K562 (cell line): ENCODE data around the gene IRF2. TPM values are rescaled to one million over a fixed set of nuclear protein-coding genes. Genes with fewer than 3 reads are reported as not detected.

Experiments
- ATAC-seq: fragments of 200-7000 bp; cut with Tn5 transposase; 3 replicates; pipeline ENCODE4 v1.9.1; 2020; ENCODE audit warnings: moderate library complexity
- BruUV-seq: library from RNA; stranded (reverse); fragments of 400-500 nt; replicated peaks from 2 replicates; lab custom pipeline; 2021; lab: Mats Ljungman, UMichigan
- CTCF ChIA-PET: fragments of 300-600 bp; formaldehyde crosslinking; extraction: SDS; loops from one replicate; lab custom pipeline; 2021; ENCODE audit warnings: low intra/inter-chr PET ratio; lab: Yijun Ruan, JAX
- POLR2A ChIA-PET: fragments of 300-600, 350-650 bp; sonication (Branson Sonifier 250); formaldehyde crosslinking; extraction: SDS; loops from one replicate; lab custom pipeline; 2021; ENCODE audit warnings: antibody characterized with exemption, inconsistent platforms; lab: Yijun Ruan, JAX
- DNase-seq, 4 experiments: peaks; one replicate each; pipeline versions ENCODE4 v3.0.0 to v3.0.0-alpha.2; 2011 to 2018; ENCODE audit warnings: low spot score in 3 of 4, mixed read lengths in 3 of 4; ENCODE audit errors: extremely low read depth in 1 of 4
- FAIRE-seq: peaks from 2 replicates; lab custom pipeline; 2011; peaks lifted over from hg19 to GRCh38; lab: Jason Lieb, UNC
- H2AFZ ChIP-seq: 2 replicates; pipeline ENCODE4 v1.6.0; 2011; ENCODE audit warnings: low read depth, low read length, control low read depth, inconsistent platforms
- H3K27ac ChIP-seq: fragments of 200-600 bp; 3 replicates; pipeline ENCODE4 v1.8.0; 2011; ENCODE audit warnings: low read depth, mild to moderate bottlenecking, control low read depth, inconsistent platforms, low read length, moderate library complexity, mixed read lengths; ENCODE audit errors: extremely low read depth
- H3K27me3 ChIP-seq, 2 experiments: fragments of 300-600 bp in 1 of 2; 2 replicates in 1 of 2; 3 replicates in 1 of 2; pipeline versions ENCODE4 v1.6.0 to v1.8.0; 2011; ENCODE audit warnings: inconsistent platforms in 2 of 2, low read length in 2 of 2, mild to moderate bottlenecking in 1 of 2, mixed read lengths in 1 of 2, moderate library complexity in 1 of 2; ENCODE audit not compliant: control insufficient read depth in 2 of 2, insufficient read depth in 2 of 2
- H3K36me3 ChIP-seq: fragments of 300-600 bp; 3 replicates; pipeline ENCODE4 v1.8.0; 2011; ENCODE audit warnings: mild to moderate bottlenecking, low read length, inconsistent platforms; ENCODE audit not compliant: control insufficient read depth, insufficient read depth
- H3K4me1 ChIP-seq, 2 experiments: fragments of 200-600 bp in 1 of 2; replicated peaks in 1 of 2; 2 replicates in 1 of 2; 3 replicates in 1 of 2; pipeline versions ENCODE4 v1.5.1 to v1.8.0; 2011; ENCODE audit warnings: inconsistent platforms in 2 of 2, low read length in 2 of 2, mild to moderate bottlenecking in 1 of 2, mixed read lengths in 1 of 2, moderate library complexity in 1 of 2; ENCODE audit not compliant: control insufficient read depth in 2 of 2, insufficient read depth in 2 of 2
- H3K4me2 ChIP-seq: 2 replicates; pipeline ENCODE4 v1.6.1; 2011; ENCODE audit warnings: low read length, control low read depth, inconsistent platforms, mixed read lengths; ENCODE audit not compliant: insufficient read depth
- H3K4me3 ChIP-seq: fragments of 200-600 bp; sonication (generic), shearing (Covaris generic); 2 replicates; pipeline ENCODE4 v1.5.1; 2016; ENCODE audit warnings: control low read depth, inconsistent platforms
- H3K79me2 ChIP-seq: fragments of 200-600 bp; 3 replicates; pipeline ENCODE4 v1.8.0; 2011; ENCODE audit warnings: low read length, inconsistent platforms; ENCODE audit not compliant: control insufficient read depth, insufficient read depth
- H3K9ac ChIP-seq, 2 experiments: 2 replicates each; pipeline versions ENCODE4 v1.6.0 to v1.6.1; 2011; ENCODE audit warnings: low read depth in 2 of 2, low read length in 2 of 2, control low read depth in 1 of 2, inconsistent platforms in 1 of 2, mild to moderate bottlenecking in 1 of 2, mixed read lengths in 1 of 2; ENCODE audit not compliant: insufficient read depth in 1 of 2
- H3K9me1 ChIP-seq: one replicate; pipeline ENCODE4 v1.6.0; 2011; ENCODE audit warnings: inconsistent platforms, mild to moderate bottlenecking, low read length, moderate library complexity; ENCODE audit not compliant: control insufficient read depth, insufficient read depth
- H3K9me3 ChIP-seq: replicated peaks from 2 replicates; pipeline ENCODE4 v1.5.1; 2011; ENCODE audit warnings: low read depth, low read length, inconsistent platforms; ENCODE audit not compliant: control insufficient read depth, insufficient read depth
- H4K20me1 ChIP-seq: replicated peaks from 2 replicates; pipeline ENCODE4 v1.6.1; 2011; ENCODE audit warnings: low read length, inconsistent platforms, mixed read lengths; ENCODE audit not compliant: control insufficient read depth, insufficient read depth
- BRD9 ChIP-seq: fragments of 450-650 bp; IDR thresholded peaks from 2 replicates; pipeline ENCODE4 v1.6.1; 2018; ENCODE audit warnings: low read depth; ENCODE audit not compliant: partially characterized antibody
- CREBBP ChIP-seq: IDR thresholded peaks from one replicate; pipeline ENCODE4 v1.6.1; 2012; ENCODE audit warnings: low read depth, mild to moderate bottlenecking, control low read depth, inconsistent platforms, low read length
- HLTF ChIP-seq: fragments of 450-650 bp; IDR thresholded peaks from 2 replicates; pipeline ENCODE4 v1.6.1; 2016
- PHF21A ChIP-seq: fragments of 450-650 bp; IDR thresholded peaks from 2 replicates; pipeline ENCODE4 v1.6.1; 2017; ENCODE audit warnings: low read depth, borderline replicate concordance
- RB1 ChIP-seq: fragments of 450-650 bp; IDR thresholded peaks from 2 replicates; pipeline ENCODE4 v1.6.1; 2017; ENCODE audit warnings: low read depth, mild to moderate bottlenecking
- SP1 ChIP-seq: sonication (generic); formaldehyde crosslinking; IDR thresholded peaks from 2 replicates; pipeline ENCODE4 v1.8.1; 2022; ENCODE audit warnings: mild to moderate bottlenecking, missing genetic modification reagents
- SUPT5H ChIP-seq: fragments of 450-650 bp; IDR thresholded peaks from 2 replicates; pipeline ENCODE4 v1.6.1; 2016
- TRIM24 ChIP-seq, 2 experiments: fragments of 450-650 bp; IDR thresholded peaks; 2 replicates each; pipeline ENCODE4 v1.6.1; 2016
- WGBS: fragments of 100-300 bp; shearing (Covaris generic); methylation state at CpG from one replicate; pipeline ENCODE4 v1.1.6; 2016; ENCODE audit warnings: low coverage, mixed read lengths; ENCODE audit not compliant: insufficient coverage; ENCODE audit errors: missing lambda C conversion rate; 5-methylcytosine and 5-hydroxymethylcytosine counted together
- in situ Hi-C: fragments of 300-500 bp; cut with MboI; formaldehyde crosslinking; loops from 4 replicates; pipeline ENCODE4 v1.15.0; 2018; ENCODE audit warnings: inconsistent platforms, mixed read lengths
- intact Hi-C: fragments of 100-400 bp; cut with micrococcal nuclease; formaldehyde crosslinking; loops from 2 replicates; pipeline ENCODE4 v1.14.2; 2022
- polyA plus RNA-seq, 8 experiments: library from polyadenylated mRNA; depleted of rRNA in 4 of 8; stranded (reverse) in 5 of 8; unstranded in 3 of 8; fragments of >200 nt; fragmentation: Nextera tagmentation in 2 of 8; fragmentation: Illumina TruSeq in 1 of 8; extraction: Ambion mirVana in 2 of 8; extraction: Trizol in 1 of 8; gene quantifications; 2 replicates each; pipeline versions ENCODE4 v1.2.1 to v1.2.3, GENCODE V29; 2011 to 2014; ENCODE audit warnings: inconsistent platforms in 1 of 8, missing spikeins in 1 of 8
- total RNA-seq, 7 experiments: library from RNA; depleted of rRNA in 6 of 7; stranded (reverse); fragments of >200 nt in 6 of 7; fragmentation: Illumina TruSeq in 2 of 7; extraction: Trizol in 2 of 7; gene quantifications; 2 replicates each; pipeline versions ENCODE4 v1.2.1 to v1.2.3, GENCODE V29; 2011 to 2021; ENCODE audit warnings: low replicate concordance in 1 of 7
- TF ChIP-seq, protein P1 (sequence below), 3 experiments: fragments of 200-800 bp in 1 of 3; fragments of 250-450 bp in 1 of 3; fragments of 450-650 bp in 1 of 3; sonication (Bioruptor Pico) in 1 of 3; sonication (Bioruptor generic) in 1 of 3; formaldehyde crosslinking in 1 of 3; IDR thresholded peaks; 2 replicates each; pipeline versions ENCODE4 v1.6.1 to v1.8.0; 2016 to 2022; ENCODE audit warnings: mild to moderate bottlenecking in 2 of 3, missing genetic modification characterization in 2 of 3, missing compliant biosample characterization in 1 of 3, moderate library complexity in 1 of 3
- TF ChIP-seq, protein P2 (sequence below): fragments of 250-450 bp; sonication (Bioruptor Pico); IDR thresholded peaks from 2 replicates; pipeline ENCODE4 v1.8.0; 2021; ENCODE audit warnings: mild to moderate bottlenecking, moderate library complexity
- TF ChIP-seq, protein P3 (sequence below): sonication (generic); formaldehyde crosslinking; IDR thresholded peaks from 2 replicates; pipeline ENCODE4 v1.8.1; 2023; ENCODE audit warnings: mild to moderate bottlenecking, missing genetic modification reagents
- TF ChIP-seq, protein P4 (sequence below): sonication (generic); formaldehyde crosslinking; IDR thresholded peaks from 2 replicates; pipeline ENCODE4 v1.8.0; 2022; ENCODE audit warnings: mild to moderate bottlenecking, missing genetic modification reagents

Gene IRF2
- total and polyA plus RNA-seq, 9 of the 15 experiments (the other 6 are each of a cell fraction or from before 2014, with no cell fraction given), result 7.1 to 17.1 (median 11.3) TPM

DNA sequence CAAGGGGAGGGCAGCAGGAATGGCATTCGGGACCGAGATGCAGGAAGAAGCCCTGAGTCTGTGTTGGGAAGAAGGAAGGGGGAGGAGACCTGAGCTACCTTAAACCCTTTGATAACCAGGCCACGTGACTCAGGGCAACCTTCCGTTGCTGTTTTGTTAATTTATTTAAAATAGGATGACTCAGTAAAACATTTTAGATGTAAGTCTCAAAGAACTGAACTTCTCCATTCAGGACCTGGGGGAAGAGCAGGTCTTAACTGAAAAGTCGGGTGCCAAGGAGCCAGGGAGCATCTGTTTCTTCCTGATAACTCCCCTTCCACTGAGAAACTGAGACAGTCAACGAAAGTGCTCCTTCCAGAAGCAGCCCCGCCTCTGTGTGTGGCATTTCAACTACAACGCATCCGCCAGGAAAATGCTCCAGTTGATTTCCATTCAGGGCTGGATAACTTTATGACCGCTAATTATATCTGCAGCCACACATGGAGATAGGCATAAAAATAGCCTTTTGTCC, 88.0 kb downstream of the IRF2 start (continued):
- TF ChIP-seq, protein P1, sequence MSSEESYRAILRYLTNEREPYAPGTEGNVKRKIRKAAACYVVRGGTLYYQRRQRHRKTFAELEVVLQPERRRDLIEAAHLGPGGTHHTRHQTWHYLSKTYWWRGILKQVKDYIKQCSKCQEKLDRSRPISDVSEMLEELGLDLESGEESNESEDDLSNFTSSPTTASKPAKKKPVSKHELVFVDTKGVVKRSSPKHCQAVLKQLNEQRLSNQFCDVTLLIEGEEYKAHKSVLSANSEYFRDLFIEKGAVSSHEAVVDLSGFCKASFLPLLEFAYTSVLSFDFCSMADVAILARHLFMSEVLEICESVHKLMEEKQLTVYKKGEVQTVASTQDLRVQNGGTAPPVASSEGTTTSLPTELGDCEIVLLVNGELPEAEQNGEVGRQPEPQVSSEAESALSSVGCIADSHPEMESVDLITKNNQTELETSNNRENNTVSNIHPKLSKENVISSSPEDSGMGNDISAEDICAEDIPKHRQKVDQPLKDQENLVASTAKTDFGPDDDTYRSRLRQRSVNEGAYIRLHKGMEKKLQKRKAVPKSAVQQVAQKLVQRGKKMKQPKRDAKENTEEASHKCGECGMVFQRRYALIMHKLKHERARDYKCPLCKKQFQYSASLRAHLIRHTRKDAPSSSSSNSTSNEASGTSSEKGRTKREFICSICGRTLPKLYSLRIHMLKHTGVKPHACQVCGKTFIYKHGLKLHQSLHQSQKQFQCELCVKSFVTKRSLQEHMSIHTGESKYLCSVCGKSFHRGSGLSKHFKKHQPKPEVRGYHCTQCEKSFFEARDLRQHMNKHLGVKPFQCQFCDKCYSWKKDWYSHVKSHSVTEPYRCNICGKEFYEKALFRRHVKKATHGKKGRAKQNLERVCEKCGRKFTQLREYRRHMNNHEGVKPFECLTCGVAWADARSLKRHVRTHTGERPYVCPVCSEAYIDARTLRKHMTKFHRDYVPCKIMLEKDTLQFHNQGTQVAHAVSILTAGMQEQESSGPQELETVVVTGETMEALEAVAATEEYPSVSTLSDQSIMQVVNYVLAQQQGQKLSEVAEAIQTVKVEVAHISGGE (CRISPR knock-in tag; IDR thresholded peaks at IDR 0.05), result 0 out of 6 replicates have a peak, but pooled peaks of 1 of the 3 experiments have one; percentile 44

DNA sequence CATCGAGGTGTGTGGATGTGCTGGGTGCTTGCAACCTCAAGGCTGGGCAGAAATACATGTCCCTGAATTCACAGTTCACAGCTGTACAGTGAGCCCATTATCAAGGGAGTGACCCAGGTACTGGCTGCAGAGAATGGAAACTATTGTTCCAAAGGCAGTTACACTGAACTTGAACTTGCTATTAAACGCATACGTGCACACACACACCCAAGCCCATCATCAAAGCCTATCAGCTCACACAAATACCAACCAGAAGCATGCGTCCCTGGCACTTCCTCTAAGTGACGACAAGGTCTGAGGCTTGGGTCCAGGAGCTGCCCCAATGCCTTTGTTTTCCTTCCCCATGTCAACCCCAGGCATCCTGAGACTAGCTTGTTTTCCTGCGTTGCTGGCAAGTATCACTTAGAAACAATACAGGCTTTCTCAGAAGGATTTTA, 88.6 kb downstream of the IRF2 start:
- in situ Hi-C loops, result no loop called here
- Histone ChIP-seq H2AFZ (peak overlapping the region; percentile 71), H3K4me1 (peaks cover 30 to 54% of the 10 kb centered on the region in 2 experiments), H3K27me3 (no peaks in the 10 kb centered on the region), H3K4me2 (peak overlapping the region; percentile 74), H3K79me2 (no peaks in the 10 kb centered on the region), H3K9ac (peak overlapping the region; percentile 49 to 52; a peak in 2 of 4 replicates), H4K20me1 (no peaks in the 10 kb centered on the region), H3K9me1 (no peaks in the 10 kb centered on the region), H3K27ac (peak overlapping the region; percentile 70), H3K36me3 (peaks cover 12% of the 10 kb centered on the region; the same call in 2 of the 3 replicates), H3K4me3 (no peak overlapping the region; the same call in 1 of the 2 replicates), H3K9me3 (no peaks in the 10 kb centered on the region)
- WGBS, result 26% methylated on average over 5 of the region's 6 CpGs
- FAIRE-seq, result no peak
- no TSS peak for BruUV-seq
- POLR2A ChIA-PET, result interaction anchor here (0.7 kb wide), 1 partner anchor 896 kb away, joined by 3 read pairs; no protein-coding TSS in a partner anchor
- peak; percentile 16 for ATAC-seq
- intact Hi-C loops, result loop anchor here (1.0 to 5.0 kb wide), 2 partner anchors 89 to 152 kb away; partner anchors contain the start of gene IRF2
- no peak for DNase-seq
- CTCF ChIA-PET, result no interaction called here
- TF ChIP-seq, protein P2, sequence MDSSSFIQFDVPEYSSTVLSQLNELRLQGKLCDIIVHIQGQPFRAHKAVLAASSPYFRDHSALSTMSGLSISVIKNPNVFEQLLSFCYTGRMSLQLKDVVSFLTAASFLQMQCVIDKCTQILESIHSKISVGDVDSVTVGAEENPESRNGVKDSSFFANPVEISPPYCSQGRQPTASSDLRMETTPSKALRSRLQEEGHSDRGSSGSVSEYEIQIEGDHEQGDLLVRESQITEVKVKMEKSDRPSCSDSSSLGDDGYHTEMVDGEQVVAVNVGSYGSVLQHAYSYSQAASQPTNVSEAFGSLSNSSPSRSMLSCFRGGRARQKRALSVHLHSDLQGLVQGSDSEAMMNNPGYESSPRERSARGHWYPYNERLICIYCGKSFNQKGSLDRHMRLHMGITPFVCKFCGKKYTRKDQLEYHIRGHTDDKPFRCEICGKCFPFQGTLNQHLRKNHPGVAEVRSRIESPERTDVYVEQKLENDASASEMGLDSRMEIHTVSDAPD, result no peak
- TF ChIP-seq BRD9 (no peak), SUPT5H (no peak), PHF21A (no peak), SP1 (CRISPR knock-in tag) (0 out of 2 replicates have a peak, but pooled peaks have one; percentile 34), HLTF (no peak), CREBBP (no peak), TRIM24 (IDR thresholded peaks at IDR 0.05) (no peak), RB1 (no peak)
- TF ChIP-seq, protein P3, sequence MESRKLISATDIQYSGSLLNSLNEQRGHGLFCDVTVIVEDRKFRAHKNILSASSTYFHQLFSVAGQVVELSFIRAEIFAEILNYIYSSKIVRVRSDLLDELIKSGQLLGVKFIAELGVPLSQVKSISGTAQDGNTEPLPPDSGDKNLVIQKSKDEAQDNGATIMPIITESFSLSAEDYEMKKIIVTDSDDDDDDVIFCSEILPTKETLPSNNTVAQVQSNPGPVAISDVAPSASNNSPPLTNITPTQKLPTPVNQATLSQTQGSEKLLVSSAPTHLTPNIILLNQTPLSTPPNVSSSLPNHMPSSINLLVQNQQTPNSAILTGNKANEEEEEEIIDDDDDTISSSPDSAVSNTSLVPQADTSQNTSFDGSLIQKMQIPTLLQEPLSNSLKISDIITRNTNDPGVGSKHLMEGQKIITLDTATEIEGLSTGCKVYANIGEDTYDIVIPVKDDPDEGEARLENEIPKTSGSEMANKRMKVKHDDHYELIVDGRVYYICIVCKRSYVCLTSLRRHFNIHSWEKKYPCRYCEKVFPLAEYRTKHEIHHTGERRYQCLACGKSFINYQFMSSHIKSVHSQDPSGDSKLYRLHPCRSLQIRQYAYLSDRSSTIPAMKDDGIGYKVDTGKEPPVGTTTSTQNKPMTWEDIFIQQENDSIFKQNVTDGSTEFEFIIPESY (CRISPR knock-in tag), result no peak
- TF ChIP-seq, protein P4, sequence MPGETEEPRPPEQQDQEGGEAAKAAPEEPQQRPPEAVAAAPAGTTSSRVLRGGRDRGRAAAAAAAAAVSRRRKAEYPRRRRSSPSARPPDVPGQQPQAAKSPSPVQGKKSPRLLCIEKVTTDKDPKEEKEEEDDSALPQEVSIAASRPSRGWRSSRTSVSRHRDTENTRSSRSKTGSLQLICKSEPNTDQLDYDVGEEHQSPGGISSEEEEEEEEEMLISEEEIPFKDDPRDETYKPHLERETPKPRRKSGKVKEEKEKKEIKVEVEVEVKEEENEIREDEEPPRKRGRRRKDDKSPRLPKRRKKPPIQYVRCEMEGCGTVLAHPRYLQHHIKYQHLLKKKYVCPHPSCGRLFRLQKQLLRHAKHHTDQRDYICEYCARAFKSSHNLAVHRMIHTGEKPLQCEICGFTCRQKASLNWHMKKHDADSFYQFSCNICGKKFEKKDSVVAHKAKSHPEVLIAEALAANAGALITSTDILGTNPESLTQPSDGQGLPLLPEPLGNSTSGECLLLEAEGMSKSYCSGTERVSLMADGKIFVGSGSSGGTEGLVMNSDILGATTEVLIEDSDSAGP (CRISPR knock-in tag), result 0 out of 2 replicates have a peak, but pooled peaks have one; percentile 31
